ENCODE results near the gene UMODL1.

DNA sequence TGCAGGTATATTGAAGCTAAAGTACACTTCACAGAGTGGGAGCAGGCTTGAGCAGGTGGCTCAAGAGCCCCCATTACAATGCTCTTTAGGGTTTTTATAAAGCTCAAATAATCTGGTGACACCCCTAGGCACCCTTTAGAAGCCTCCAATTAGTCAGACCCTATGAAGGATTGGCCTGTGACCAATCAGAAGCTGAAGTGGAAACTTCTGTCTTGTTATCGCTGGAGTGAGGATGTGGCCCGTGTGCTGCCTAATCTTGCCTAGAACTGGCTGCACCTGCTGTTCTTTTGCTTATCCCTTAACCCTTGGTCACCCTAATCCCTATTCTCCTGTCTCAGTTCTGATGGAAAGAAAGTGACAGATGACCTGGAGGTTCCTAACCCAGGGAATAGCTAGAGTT lies 77.0 kb downstream of the UMODL1 start:
- no peak for TF ChIP-seq POLR2A (IDR thresholded peaks at IDR 0.05)
- TF ChIP-seq, protein P1, sequence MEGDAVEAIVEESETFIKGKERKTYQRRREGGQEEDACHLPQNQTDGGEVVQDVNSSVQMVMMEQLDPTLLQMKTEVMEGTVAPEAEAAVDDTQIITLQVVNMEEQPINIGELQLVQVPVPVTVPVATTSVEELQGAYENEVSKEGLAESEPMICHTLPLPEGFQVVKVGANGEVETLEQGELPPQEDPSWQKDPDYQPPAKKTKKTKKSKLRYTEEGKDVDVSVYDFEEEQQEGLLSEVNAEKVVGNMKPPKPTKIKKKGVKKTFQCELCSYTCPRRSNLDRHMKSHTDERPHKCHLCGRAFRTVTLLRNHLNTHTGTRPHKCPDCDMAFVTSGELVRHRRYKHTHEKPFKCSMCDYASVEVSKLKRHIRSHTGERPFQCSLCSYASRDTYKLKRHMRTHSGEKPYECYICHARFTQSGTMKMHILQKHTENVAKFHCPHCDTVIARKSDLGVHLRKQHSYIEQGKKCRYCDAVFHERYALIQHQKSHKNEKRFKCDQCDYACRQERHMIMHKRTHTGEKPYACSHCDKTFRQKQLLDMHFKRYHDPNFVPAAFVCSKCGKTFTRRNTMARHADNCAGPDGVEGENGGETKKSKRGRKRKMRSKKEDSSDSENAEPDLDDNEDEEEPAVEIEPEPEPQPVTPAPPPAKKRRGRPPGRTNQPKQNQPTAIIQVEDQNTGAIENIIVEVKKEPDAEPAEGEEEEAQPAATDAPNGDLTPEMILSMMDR (IDR thresholded peaks at IDR 0.05), result no peak
